HepG2 (cell line): ENCODE results near the gene PCSK5. TPM values are rescaled to one million over a fixed set of nuclear protein-coding genes. Genes with fewer than 3 reads are reported as not detected.

Experiments used
- ATAC-seq: fragments of 200-7000 bp; cut with Tn5 transposase; 3 replicates; pipeline ENCODE4 v1.9.1; 2020; ENCODE audit warnings: mild to moderate bottlenecking, moderate library complexity
- BruUV-seq: library from RNA; stranded (reverse); fragments of 400-500 nt; replicated peaks from 2 replicates; lab custom pipeline; 2021; lab: Mats Ljungman, UMichigan
- CTCF ChIA-PET: fragments of 300-600 bp; formaldehyde crosslinking; extraction: SDS; loops from one replicate; lab custom pipeline; 2021; ENCODE audit warnings: low total read pairs, inconsistent platforms, low intra/inter-chr PET ratio; lab: Yijun Ruan, JAX
- POLR2A ChIA-PET: fragments of 350-600 bp; sonication (Branson Sonifier 250); formaldehyde crosslinking; loops from one replicate; lab custom pipeline; 2020; ENCODE audit warnings: antibody characterized with exemption, inconsistent platforms; lab: Yijun Ruan, JAX
- DNase-seq: peaks from one replicate; pipeline ENCODE4 v3.0.0-alpha.2; 2015; ENCODE audit warnings: low spot score
- FAIRE-seq: peaks from 3 replicates; lab custom pipeline; 2011; peaks lifted over from hg19 to GRCh38; lab: Jason Lieb, UNC
- H2AFZ ChIP-seq: one replicate; pipeline ENCODE4 v1.6.1; 2011; ENCODE audit warnings: low read length, inconsistent platforms
- H3K27ac ChIP-seq: fragments of 300-600 bp; 3 replicates; pipeline ENCODE4 v1.8.0; 2011; ENCODE audit warnings: mixed run types, mild to moderate bottlenecking, mixed read lengths, low read length, inconsistent platforms; ENCODE audit not compliant: insufficient read depth; ENCODE audit errors: extremely low read length
- H3K27me3 ChIP-seq, 2 experiments: fragments of 200-600 bp in 1 of 2; 2 replicates in 1 of 2; 3 replicates in 1 of 2; pipeline versions ENCODE4 v1.6.0 to v1.8.0; 2011; ENCODE audit warnings: low read length in 2 of 2, mild to moderate bottlenecking in 2 of 2, moderate library complexity in 2 of 2, inconsistent platforms in 1 of 2; ENCODE audit not compliant: insufficient read depth in 2 of 2, control insufficient read depth in 1 of 2
- H3K36me3 ChIP-seq, 2 experiments: fragments of 200-600 bp in 1 of 2; replicated peaks in 1 of 2; 2 replicates in 1 of 2; 3 replicates in 1 of 2; pipeline versions ENCODE4 v1.5.1 to v1.8.0; 2011; ENCODE audit warnings: low read length in 2 of 2, inconsistent platforms in 1 of 2; ENCODE audit not compliant: insufficient read depth in 2 of 2, control insufficient read depth in 1 of 2
- H3K4me1 ChIP-seq: 2 replicates; pipeline ENCODE4 v1.5.1; 2012; ENCODE audit warnings: low read length, inconsistent platforms; ENCODE audit not compliant: insufficient read depth
- H3K4me2 ChIP-seq: 2 replicates; pipeline ENCODE4 v1.6.0; 2011; ENCODE audit warnings: low read depth, low read length, inconsistent platforms
- H3K4me3 ChIP-seq, 3 experiments: fragments of 200-600 bp in 1 of 3; sonication (generic), shearing (Covaris generic) in 1 of 3; replicated peaks in 1 of 3; 2 replicates each; pipeline ENCODE4 v1.5.1; 2011 to 2016; ENCODE audit warnings: low read length in 3 of 3, inconsistent platforms in 2 of 3, low read depth in 2 of 3, mild to moderate bottlenecking in 2 of 3, control low read depth in 1 of 3, mixed read lengths in 1 of 3; ENCODE audit not compliant: insufficient read depth in 1 of 3
- H3K79me2 ChIP-seq: one replicate; pipeline ENCODE4 v1.6.1; 2011; ENCODE audit warnings: low read length, inconsistent platforms; ENCODE audit not compliant: insufficient read depth
- H3K9ac ChIP-seq: 2 replicates; pipeline ENCODE4 v1.6.0; 2011; ENCODE audit warnings: mild to moderate bottlenecking, low read depth, low read length, inconsistent platforms; ENCODE audit not compliant: insufficient read depth
- H3K9me3 ChIP-seq: 2 replicates; pipeline ENCODE4 v1.5.1; 2012; ENCODE audit warnings: mild to moderate bottlenecking, low read length
- H4K20me1 ChIP-seq: 2 replicates; pipeline ENCODE4 v1.6.0; 2011; ENCODE audit warnings: inconsistent platforms, mild to moderate bottlenecking, low read length, moderate library complexity; ENCODE audit not compliant: insufficient read depth
- CAMTA2 ChIP-seq: sonication (generic); formaldehyde crosslinking; IDR thresholded peaks from 2 replicates; pipeline ENCODE4 v1.4.0; 2020; ENCODE audit warnings: mild to moderate bottlenecking, missing genetic modification reagents, borderline replicate concordance
- CENPT ChIP-seq: sonication (generic); formaldehyde crosslinking; IDR thresholded peaks from 2 replicates; pipeline ENCODE4 v1.8.0; 2022; ENCODE audit warnings: low read depth, mild to moderate bottlenecking, moderate library complexity, missing genetic modification reagents
- MTF2 ChIP-seq: sonication (generic); formaldehyde crosslinking; IDR thresholded peaks from 2 replicates; pipeline ENCODE4 v1.5.0; 2020; ENCODE audit warnings: missing genetic modification reagents, borderline replicate concordance
- ZSCAN30 ChIP-seq: sonication (generic); formaldehyde crosslinking; IDR thresholded peaks from 2 replicates; pipeline ENCODE4 v1.5.0; 2020; ENCODE audit warnings: mild to moderate bottlenecking, missing genetic modification reagents
- WGBS: methylation state at CpG from one replicate; pipeline ENCODE4 v1.1.6; 2017; ENCODE audit warnings: low lambda C conversion rate; 5-methylcytosine and 5-hydroxymethylcytosine counted together
- in situ Hi-C: cut with HindIII; loops from 2 replicates; pipeline ENCODE4 v1.10.0; 2017; ENCODE audit warnings: low pct_unique_long_range_greater_than_20kb; ENCODE audit not compliant: extremely low pct_ligation_motif_present
- intact Hi-C: fragments of 100-400 bp; cut with micrococcal nuclease; formaldehyde crosslinking; loops from one replicate; pipeline ENCODE4 v1.10.0; 2022; ENCODE audit not compliant: unreplicated experiment
- polyA plus RNA-seq, 8 experiments: library from polyadenylated mRNA; depleted of rRNA in 3 of 8; stranded (reverse) in 7 of 8; unstranded in 1 of 8; fragments of >200 nt; fragmentation: Illumina TruSeq in 4 of 8; extraction: Trizol in 4 of 8; gene quantifications; 2 replicates each; pipeline versions ENCODE4 v1.2.1 to v1.2.3, GENCODE V29; 2011 to 2016; ENCODE audit warnings: low read depth in 4 of 8, missing spikeins in 1 of 8, mixed read lengths in 1 of 8; ENCODE audit not compliant: insufficient read depth in 1 of 8
- total RNA-seq, 5 experiments: library from RNA; depleted of rRNA; stranded (reverse); fragments of >200 nt; fragmentation: Illumina TruSeq; extraction: Trizol; gene quantifications; 2 replicates each; pipeline ENCODE4 v1.2.3, GENCODE V29; 2016; ENCODE audit warnings: low read depth in 1 of 5
- TF ChIP-seq, protein P1 (sequence below): sonication (generic); formaldehyde crosslinking; IDR thresholded peaks from 2 replicates; pipeline ENCODE4 v1.5.0; 2020; ENCODE audit warnings: mild to moderate bottlenecking, missing genetic modification reagents

Gene PCSK5
- total and polyA plus RNA-seq, 2 of the 13 experiments (the other 11 are each of a cell fraction or from before 2014, with no cell fraction given): 0.55 to 0.66 TPM

DNA sequence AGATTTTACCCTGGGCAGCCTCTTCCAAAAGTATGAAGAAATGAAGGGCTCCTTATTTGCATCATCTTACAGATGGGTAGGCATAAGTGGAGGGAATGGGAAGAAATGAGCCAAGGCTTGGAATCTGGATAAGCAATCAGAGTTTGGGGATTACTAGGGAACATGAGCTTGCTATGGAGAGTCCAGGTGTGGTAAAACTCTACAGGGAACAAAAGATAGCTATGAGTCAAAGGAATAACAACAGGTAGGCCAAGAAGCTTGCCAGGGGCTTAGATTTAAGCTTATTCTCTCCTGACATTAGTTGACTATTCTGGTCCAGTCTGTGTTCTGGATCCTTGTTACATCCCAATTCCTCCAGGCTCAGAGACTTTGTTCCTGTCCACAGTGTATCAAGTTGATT lies 487.3 kb downstream of the PCSK5 start (continued):
- no peak for TF ChIP-seq ZSCAN30
- no peak for TF ChIP-seq MTF2 (CRISPR knock-in tag)
- no peak for TF ChIP-seq CENPT

DNA sequence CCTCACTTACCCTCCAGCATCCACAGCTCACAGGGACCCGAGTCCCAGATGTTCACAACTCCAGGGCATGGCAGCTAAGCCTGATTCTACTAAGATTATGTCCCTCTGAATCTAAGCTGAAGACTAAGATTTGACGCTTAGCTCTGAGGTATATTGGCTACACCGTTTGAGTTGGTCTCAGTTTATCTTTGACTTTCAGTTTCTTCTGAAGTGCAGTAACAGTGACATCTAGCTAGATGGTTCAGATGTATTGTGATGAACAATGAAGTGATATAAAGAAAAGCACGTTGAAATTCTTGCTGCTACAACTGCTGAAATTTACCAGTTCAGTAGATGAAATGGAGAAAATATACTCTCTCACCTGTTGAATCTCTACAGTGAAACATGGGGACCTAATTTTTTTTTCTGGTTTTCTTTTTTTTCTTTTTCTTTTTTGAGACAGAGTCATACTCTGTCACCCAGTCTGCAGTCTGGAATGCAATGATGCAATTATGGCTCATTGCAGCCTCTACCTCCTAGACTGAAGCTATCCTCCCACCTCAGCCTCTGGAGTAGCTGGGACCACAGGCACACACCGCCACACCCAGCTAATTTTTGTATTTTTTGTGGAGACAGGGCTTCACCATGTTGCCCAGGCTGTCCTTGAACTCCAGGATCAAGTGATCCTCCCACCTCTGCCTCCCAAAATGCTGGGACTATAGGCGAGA lies 488.0 kb downstream of the PCSK5 start:
- H3K9me3 ChIP-seq: no peaks in the 10 kb centered on the region
- H3K4me2 ChIP-seq: no peak overlapping the region
- no peak overlapping the region for H2AFZ ChIP-seq
- TF ChIP-seq, protein P1, sequence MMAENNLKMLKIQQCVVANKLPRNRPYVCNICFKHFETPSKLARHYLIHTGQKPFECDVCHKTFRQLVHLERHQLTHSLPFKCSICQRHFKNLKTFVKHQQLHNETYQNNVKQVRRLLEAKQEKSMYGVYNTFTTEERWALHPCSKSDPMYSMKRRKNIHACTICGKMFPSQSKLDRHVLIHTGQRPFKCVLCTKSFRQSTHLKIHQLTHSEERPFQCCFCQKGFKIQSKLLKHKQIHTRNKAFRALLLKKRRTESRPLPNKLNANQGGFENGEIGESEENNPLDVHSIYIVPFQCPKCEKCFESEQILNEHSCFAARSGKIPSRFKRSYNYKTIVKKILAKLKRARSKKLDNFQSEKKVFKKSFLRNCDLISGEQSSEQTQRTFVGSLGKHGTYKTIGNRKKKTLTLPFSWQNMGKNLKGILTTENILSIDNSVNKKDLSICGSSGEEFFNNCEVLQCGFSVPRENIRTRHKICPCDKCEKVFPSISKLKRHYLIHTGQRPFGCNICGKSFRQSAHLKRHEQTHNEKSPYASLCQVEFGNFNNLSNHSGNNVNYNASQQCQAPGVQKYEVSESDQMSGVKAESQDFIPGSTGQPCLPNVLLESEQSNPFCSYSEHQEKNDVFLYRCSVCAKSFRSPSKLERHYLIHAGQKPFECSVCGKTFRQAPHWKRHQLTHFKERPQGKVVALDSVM (CRISPR knock-in tag): 0 out of 2 replicates have a peak, but pooled peaks have one; percentile 50
- no peak for TF ChIP-seq CAMTA2
- intact Hi-C loops: no loop called here
- no peaks in the 10 kb centered on the region for H3K27me3 ChIP-seq
- no TSS peak for BruUV-seq
- peaks cover 22% of the 10 kb centered on the region for H3K4me1 ChIP-seq
- ATAC-seq (no peak), DNase-seq (no peak), FAIRE-seq (no peak)
- no peaks in the 10 kb centered on the region for H4K20me1 ChIP-seq
- 68% methylated on average over 5 of the region's 6 CpGs for WGBS
- ChIA-PET CTCF (no interaction called here), POLR2A (interaction anchor here (2.4 kb wide), 1 partner anchor 16 kb away, joined by 7 read pairs; the partner anchor contains the start of gene RFK)
- H3K79me2 ChIP-seq: no peaks in the 10 kb centered on the region
- H3K9ac ChIP-seq: no peak overlapping the region
- no peak overlapping the region for H3K27ac ChIP-seq
- H3K4me3 ChIP-seq: no peak overlapping the region
- in situ Hi-C loops: no loop called here
- no peaks in the 10 kb centered on the region for H3K36me3 ChIP-seq
